Neural crest cell (in vitro differentiated cells): Measurements from ENCODE around the gene VPS52. TPM values are rescaled to one million over a fixed set of nuclear protein-coding genes. Genes with fewer than 3 reads are reported as not detected.
A peak's percentile ranks its signal among the peaks of the same experiment; 100 is the strongest.

Experiments
- DNase-seq: peaks from one replicate; pipeline ENCODE4 v3.0.0; 2021; ENCODE audit warnings: low read depth, mixed read lengths, low spot score
- H3K27ac Mint-ChIP-seq: one replicate; pipeline ENCODE4 v1.8.0; 2021; ENCODE audit warnings: mild to moderate bottlenecking, mixed read lengths; ENCODE audit not compliant: unreplicated experiment
- H3K27me3 Mint-ChIP-seq: 2 replicates; pipeline ENCODE4 v1.8.0; 2021; ENCODE audit warnings: low read depth, mild to moderate bottlenecking, mixed read lengths
- H3K36me3 Mint-ChIP-seq: 2 replicates; pipeline ENCODE4 v1.8.0; 2021; ENCODE audit warnings: low read depth, mild to moderate bottlenecking, mixed read lengths
- H3K4me1 Mint-ChIP-seq: 2 replicates; pipeline ENCODE4 v1.8.0; 2021; ENCODE audit warnings: mixed read lengths
- H3K4me3 Mint-ChIP-seq: one replicate; pipeline ENCODE4 v1.8.0; 2021; ENCODE audit warnings: mild to moderate bottlenecking, mixed read lengths
- H3K9me3 Mint-ChIP-seq: 2 replicates; pipeline ENCODE4 v1.8.0; 2021; ENCODE audit warnings: mixed read lengths
- microRNA-seq: library from miRNA; unstranded; fragments of <30 nt; microRNA quantifications from one replicate; pipeline ENCODE4, GENCODE V29; 2020
- total RNA-seq: library from RNA; stranded (reverse); gene quantifications from 2 replicates; pipeline ENCODE4 v1.2.1, GENCODE V29; 2021
- TF ChIP-seq, protein P1 (sequence below): fragments of 200-600 bp; sonication (generic); conservative IDR thresholded peaks from 2 replicates; pipeline ENCODE4 v1.5.0; 2021; ENCODE audit warnings: antibody characterized with exemption, mild to moderate bottlenecking

The VPS52 gene
- total RNA-seq, 1 donor from 2014 or later = 53.2 TPM

- Mint-ChIP-seq H3K36me3 (peaks cover 22% of the 10 kb centered on the region), H3K27ac (peak overlapping the region; percentile 19), H3K27me3 (no peaks in the 10 kb centered on the region), H3K4me3 (peak overlapping the region; percentile 99), H3K4me1 (peaks cover 82% of the 10 kb centered on the region), H3K9me3 (no peaks in the 10 kb centered on the region)
- TF ChIP-seq, protein P1, sequence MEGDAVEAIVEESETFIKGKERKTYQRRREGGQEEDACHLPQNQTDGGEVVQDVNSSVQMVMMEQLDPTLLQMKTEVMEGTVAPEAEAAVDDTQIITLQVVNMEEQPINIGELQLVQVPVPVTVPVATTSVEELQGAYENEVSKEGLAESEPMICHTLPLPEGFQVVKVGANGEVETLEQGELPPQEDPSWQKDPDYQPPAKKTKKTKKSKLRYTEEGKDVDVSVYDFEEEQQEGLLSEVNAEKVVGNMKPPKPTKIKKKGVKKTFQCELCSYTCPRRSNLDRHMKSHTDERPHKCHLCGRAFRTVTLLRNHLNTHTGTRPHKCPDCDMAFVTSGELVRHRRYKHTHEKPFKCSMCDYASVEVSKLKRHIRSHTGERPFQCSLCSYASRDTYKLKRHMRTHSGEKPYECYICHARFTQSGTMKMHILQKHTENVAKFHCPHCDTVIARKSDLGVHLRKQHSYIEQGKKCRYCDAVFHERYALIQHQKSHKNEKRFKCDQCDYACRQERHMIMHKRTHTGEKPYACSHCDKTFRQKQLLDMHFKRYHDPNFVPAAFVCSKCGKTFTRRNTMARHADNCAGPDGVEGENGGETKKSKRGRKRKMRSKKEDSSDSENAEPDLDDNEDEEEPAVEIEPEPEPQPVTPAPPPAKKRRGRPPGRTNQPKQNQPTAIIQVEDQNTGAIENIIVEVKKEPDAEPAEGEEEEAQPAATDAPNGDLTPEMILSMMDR = no peak
- no peak for DNase-seq
Observed at GRCh38 chr6:33202799-33203198, 68.9 kb downstream of the VPS52 start.

DNA sequence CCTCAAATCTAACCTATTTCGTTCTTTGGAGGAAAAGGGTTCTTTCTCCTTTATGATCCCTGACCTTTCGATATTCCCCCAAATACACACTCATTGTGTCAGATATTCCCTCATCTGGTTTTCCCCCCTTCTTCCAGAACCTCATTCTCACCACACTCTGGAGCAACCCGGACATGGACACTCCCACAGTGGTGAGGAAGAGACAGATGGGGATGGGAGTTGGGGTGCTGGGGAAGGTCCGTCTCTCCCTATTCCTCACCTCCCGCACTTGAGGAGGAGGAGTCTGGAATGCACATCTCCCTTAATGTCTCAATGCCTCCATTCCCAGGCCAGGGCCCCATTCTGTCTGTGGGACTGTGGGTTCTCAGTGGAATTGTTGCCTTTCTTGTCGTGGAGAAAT is 69.7 kb downstream of the VPS52 start:
- Mint-ChIP-seq H3K9me3 (no peaks in the 10 kb centered on the region), H3K4me3 (peak overlapping the region; percentile 99), H3K4me1 (peaks cover 91% of the 10 kb centered on the region), H3K27ac (peak overlapping the region; percentile 22), H3K36me3 (peaks cover 22% of the 10 kb centered on the region), H3K27me3 (no peaks in the 10 kb centered on the region)
- TF ChIP-seq, protein P1 = no peak
- DNase-seq = no peak

GRCh38 chr6:33201147-33201545 is 70.5 kb downstream of the VPS52 start:
- Mint-ChIP-seq H3K27me3 (no peaks in the 10 kb centered on the region), H3K27ac (peak overlapping the region; percentile 98), H3K9me3 (no peaks in the 10 kb centered on the region), H3K4me1 (peaks cover 89% of the 10 kb centered on the region), H3K4me3 (peak overlapping the region; percentile 99), H3K36me3 (peaks cover 23% of the 10 kb centered on the region)
- TF ChIP-seq, protein P1 = peak; percentile 21
- DNase-seq = no peak

Small RNAs within 50 kb of the gene (microRNA-seq; reads per million reads assigned to microRNA genes)
- 1,126 reads per million, percentile 82 among the genes with 10 or more reads in this experiment for gene MIR219A1
- gene MIR6834 = not detected
- gene MIR6873 = not detected

Other genes starting within 250 kb of the VPS52 start
- gene HLA-DPA1, start 198.2 kb downstream of the VPS52 start, total RNA-seq = 1.8 and 3.4 TPM in 2 replicates
- 18.7 and 20.4 TPM in 2 replicates for gene HLA-DPB1, start 195.9 kb downstream of the VPS52 start, total RNA-seq
- gene COL11A2, start 79.4 kb downstream of the VPS52 start, total RNA-seq = 4.2 and 5.9 TPM in 2 replicates
- 31.8 and 33.1 TPM in 2 replicates for gene RXRB, start 71.2 kb downstream of the VPS52 start, total RNA-seq
- 95.7 and 103 TPM in 2 replicates for gene SLC39A7, start 71.0 kb downstream of the VPS52 start, total RNA-seq
- gene HSD17B8, start 67.2 kb downstream of the VPS52 start, total RNA-seq = 3.3 and 4.4 TPM in 2 replicates
- 61.2 and 61.7 TPM in 2 replicates for gene RING1, start 63.4 kb downstream of the VPS52 start, total RNA-seq
- gene RPS18, start 199 bp upstream of the VPS52 start, total RNA-seq = 2,299 and 2,407 TPM in 2 replicates
- gene B3GALT4, start 5.2 kb upstream of the VPS52 start, total RNA-seq = 2.0 and 2.8 TPM in 2 replicates
- gene WDR46, start 17.4 kb upstream of the VPS52 start, total RNA-seq = 54.5 and 60.6 TPM in 2 replicates
- 54.9 and 61.4 TPM in 2 replicates for gene PFDN6, start 17.7 kb upstream of the VPS52 start, total RNA-seq
- 51.9 and 56.0 TPM in 2 replicates for gene RGL2, start 27.1 kb upstream of the VPS52 start, total RNA-seq
- gene TAPBP, start 42.2 kb upstream of the VPS52 start, total RNA-seq = 15.4 and 16.2 TPM in 2 replicates
- gene ZBTB22, start 45.9 kb upstream of the VPS52 start, total RNA-seq = 23.0 and 23.4 TPM in 2 replicates
- 85.0 and 88.2 TPM in 2 replicates for gene DAXX, start 51.1 kb upstream of the VPS52 start, total RNA-seq
- 123 and 124 TPM in 2 replicates for gene KIFC1, start 119.9 kb upstream of the VPS52 start, total RNA-seq
- gene PHF1, start 139.1 kb upstream of the VPS52 start, total RNA-seq = 63.5 and 70.5 TPM in 2 replicates
- 319 and 326 TPM in 2 replicates for gene CUTA, start 146.2 kb upstream of the VPS52 start, total RNA-seq
- gene SYNGAP1, start 148.2 kb upstream of the VPS52 start, total RNA-seq = 72.4 and 73.5 TPM in 2 replicates
- 18.4 and 21.1 TPM in 2 replicates for gene ZBTB9, start 182.7 kb upstream of the VPS52 start, total RNA-seq